ENCODE measurements around the gene ANXA4. TPM values are rescaled to one million over a fixed set of nuclear protein-coding genes. Genes with fewer than 3 reads are reported as not detected.

Gene ANXA4
- total RNA-seq, 8 experiments from 2014 or later = 3.3 to 104 (median 11.1) TPM

DNA sequence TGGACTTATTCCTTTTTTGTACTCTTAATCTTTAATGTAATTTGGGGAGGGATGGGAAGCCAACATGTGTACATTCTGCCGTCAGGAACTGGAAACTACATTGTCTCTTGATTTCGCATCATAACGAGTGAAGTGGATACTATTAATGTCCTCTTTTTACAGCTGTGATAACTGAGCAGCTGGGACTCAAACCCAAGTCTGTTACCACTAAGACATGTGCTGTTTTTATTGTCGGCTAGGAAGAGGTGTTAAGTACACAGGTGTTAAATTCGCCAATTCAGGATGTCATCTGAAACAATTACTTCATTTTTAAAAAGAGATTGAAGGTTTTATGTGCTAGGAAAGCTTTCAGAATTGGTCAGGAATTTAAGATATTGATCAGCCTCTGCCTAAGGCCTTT lies 94.4 kb downstream of the ANXA4 start:
- H3K4me3 ChIP-seq = no peak overlapping the region
- WGBS, 10 experiments = 50 to 86% (median 67%) methylated on average over 2 to 4 of the region's 5 CpGs; no CpG with 5 or more reads in 1 of the 10 experiments
- ATAC-seq (replicated peaks in 6 of 8) = no peak
- H3K4me1 ChIP-seq (replicated peaks in 1 of 2) = peaks cover 3 to 7% of the 10 kb centered on the region in 2 donors
- no peak overlapping the region for H3K27ac ChIP-seq
- in situ Hi-C loops (cut with MboI; ENCODE audit: low pct_unique_long_range_greater_than_20kb in 2 of 9, low sequenced_read_pairs in 9 of 9, unreplicated experiment in 9 of 9) = no loop called here

DNA sequence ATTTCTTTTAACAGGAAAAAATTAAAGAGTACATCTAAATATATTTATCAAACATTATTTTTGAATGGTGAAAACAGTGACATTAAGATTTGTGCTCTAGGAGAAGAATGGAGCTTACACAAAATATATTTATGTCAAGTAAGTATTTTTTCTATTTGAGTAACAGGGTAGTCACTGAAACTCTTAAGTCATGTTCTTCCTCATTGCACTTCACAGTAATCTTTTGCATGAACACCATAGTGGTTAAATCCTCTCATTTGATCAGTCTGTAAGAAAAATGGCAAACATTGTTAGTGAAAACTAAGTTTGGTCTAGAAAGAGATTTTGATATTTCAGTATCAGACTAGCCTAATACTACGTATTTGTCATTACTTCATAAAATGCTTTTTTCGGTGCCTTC lies 95.6 kb downstream of the ANXA4 start:
- H3K27ac ChIP-seq = no peak overlapping the region
- H3K4me1 ChIP-seq (replicated peaks in 1 of 2) = peaks cover 0 to 2% of the 10 kb centered on the region in 2 donors
- in situ Hi-C loops (cut with MboI; ENCODE audit: low pct_unique_long_range_greater_than_20kb in 2 of 9, low sequenced_read_pairs in 9 of 9, unreplicated experiment in 9 of 9) = no loop called here
- no peak for ATAC-seq (replicated peaks in 6 of 8)
- 89 to 100% (median 94%) methylated on average over 1 to 2 of the region's 2 CpGs; no CpG with 5 or more reads in 1 of the 10 experiments for WGBS, 10 experiments
- no peak overlapping the region for H3K4me3 ChIP-seq

DNA sequence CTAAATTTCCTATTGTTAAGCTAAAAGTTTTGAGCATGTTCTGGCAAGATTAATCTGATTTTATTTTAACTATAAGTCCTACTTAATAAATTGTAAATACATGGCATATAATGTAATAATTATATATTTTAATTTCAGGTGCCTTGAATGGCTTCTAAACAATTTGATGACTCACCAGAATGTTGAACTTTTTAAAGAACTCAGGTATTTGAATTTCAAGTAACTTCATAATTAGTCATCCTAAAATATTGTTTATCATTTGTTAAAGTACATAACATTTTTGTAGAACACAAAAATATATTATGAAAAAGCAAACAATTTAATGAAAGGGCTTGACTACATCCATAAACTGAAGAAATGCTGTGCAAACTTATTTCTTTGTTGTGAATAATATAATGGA lies 102.1 kb downstream of the ANXA4 start:
- Histone ChIP-seq H3K4me1 (replicated peaks in 1 of 2) (no peaks in the 10 kb centered on the region), H3K27ac (no peak overlapping the region), H3K4me3 (no peak overlapping the region)
- no peak for ATAC-seq (replicated peaks in 6 of 8)
- in situ Hi-C loops (cut with MboI; ENCODE audit: low pct_unique_long_range_greater_than_20kb in 2 of 9, low sequenced_read_pairs in 9 of 9, unreplicated experiment in 9 of 9) = no loop called here

DNA sequence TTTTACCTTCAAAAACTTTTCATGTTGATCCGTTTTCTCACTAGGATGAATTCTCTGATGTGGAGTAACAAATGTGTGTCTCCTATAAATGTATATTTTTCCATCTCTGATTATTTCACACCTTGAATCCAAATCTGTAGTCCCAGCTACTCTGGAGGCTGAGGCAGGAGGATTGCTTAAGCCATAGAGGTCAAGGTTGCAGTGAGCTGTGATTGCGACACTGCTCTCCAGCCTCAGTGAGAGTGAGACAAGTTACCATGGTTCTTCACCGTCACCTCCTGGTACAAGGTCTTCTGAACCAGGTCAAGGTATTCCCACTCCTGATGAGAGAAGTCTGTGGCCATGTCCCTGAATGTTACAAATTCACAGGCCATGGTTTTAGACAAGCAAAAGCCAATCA lies 102.6 kb downstream of the ANXA4 start:
- in situ Hi-C loops (cut with MboI; ENCODE audit: low pct_unique_long_range_greater_than_20kb in 2 of 9, low sequenced_read_pairs in 9 of 9, unreplicated experiment in 9 of 9) = no loop called here
- WGBS, 10 experiments = 94 to 100% (median 100%) methylated on average over 1 to 3 of the region's 3 CpGs

DNA sequence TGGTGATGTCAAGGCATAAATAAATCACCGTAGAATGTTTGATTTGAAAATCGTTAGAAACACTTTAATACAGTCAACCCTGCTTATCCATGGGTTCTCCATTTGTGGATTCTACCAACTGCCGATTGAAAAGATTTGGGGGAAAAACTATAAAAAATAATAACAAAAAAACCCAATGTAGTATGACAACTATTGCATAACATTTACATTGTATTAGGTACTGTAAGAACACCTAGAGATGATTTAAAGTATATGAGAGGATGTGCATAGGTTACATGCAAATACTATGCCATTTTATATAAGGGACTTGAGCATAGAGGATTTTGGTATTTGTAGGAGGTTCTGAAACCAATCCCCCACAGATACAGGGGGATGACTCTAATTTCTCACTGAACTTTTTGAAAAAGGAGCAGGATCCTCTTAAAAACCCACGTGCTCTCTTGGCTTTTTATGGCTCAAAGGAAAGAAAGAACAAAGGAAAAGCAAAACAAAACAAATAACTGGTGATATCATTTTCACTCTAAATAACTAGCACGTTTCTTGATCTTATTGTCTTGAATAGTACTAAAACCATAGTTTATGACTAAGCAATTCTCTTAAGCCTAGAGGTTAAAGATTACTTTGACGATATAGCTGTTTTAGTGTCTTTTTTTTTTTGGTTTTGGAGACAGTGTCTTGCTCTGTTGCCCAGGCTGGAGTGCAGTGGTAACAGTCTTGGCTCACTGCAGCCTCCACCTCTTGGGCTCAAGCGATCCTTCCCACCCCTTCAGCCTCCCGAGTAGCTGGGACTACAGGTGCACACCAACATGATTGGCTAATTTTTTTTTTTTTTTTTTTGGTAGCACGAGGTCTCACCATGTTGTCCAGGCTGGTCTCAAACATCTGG lies 104.5 kb downstream of the ANXA4 start:
- H3K4me3 ChIP-seq = no peak overlapping the region
- no peaks in the 10 kb centered on the region for H3K4me1 ChIP-seq (replicated peaks in 1 of 2)
- no peak overlapping the region for H3K27ac ChIP-seq
- 83 to 100% (median 96%) methylated on average over 3 to 9 of the region's 9 CpGs for WGBS, 10 experiments
- in situ Hi-C loops (cut with MboI; ENCODE audit: low pct_unique_long_range_greater_than_20kb in 2 of 9, low sequenced_read_pairs in 9 of 9, unreplicated experiment in 9 of 9) = no loop called here
- ATAC-seq (replicated peaks in 6 of 8) = no peak

More for the DNA sequence above, 102.6 kb downstream of the ANXA4 start:
- Histone ChIP-seq H3K4me3 (no peak overlapping the region), H3K4me1 (replicated peaks in 1 of 2) (no peaks in the 10 kb centered on the region), H3K27ac (no peak overlapping the region)
- ATAC-seq (replicated peaks in 6 of 8) = no peak

DNA sequence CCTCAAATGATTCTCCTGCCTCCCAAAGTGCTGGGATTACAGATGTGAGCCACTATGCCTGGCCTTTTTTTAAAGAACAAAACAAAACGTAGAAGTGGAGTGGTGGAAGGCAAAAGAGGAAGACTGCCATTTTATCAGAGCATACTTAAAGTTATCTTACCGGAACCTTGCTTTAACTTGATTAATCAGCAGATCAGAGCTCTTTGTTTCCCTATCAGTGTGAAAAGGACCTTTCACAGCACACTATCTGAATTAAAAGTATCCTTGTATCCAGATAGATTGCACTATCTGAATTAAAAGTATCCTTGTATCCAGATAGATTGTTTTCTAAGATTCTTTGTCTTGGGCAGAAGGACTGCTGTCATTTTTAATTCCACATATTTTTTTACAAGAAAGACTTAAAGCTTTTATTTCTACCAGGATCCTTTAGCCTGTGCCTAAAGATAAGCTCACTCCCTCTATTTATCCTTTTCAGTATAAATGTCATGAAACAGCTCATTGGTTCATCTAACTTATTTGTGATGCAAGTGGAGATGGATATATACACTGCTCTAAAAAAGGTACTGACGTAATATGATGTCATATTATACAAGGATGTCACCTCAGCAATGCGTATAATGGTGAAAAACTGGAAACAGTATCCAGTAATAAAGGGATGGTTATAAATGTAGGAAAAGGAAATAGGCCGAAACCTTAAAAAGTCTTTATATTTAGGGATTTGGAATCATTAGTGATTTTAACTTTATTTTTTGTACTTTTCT lies 105.3 kb downstream of the ANXA4 start:
- no peak for ATAC-seq (replicated peaks in 6 of 8)
- Histone ChIP-seq H3K4me1 (replicated peaks in 1 of 2) (no peaks in the 10 kb centered on the region), H3K4me3 (no peak overlapping the region), H3K27ac (no peak overlapping the region)
- 74 to 100% (median 97%) methylated on average over 1 to 5 of the region's 5 CpGs for WGBS, 10 experiments
- in situ Hi-C loops (cut with MboI; ENCODE audit: low pct_unique_long_range_greater_than_20kb in 2 of 9, low sequenced_read_pairs in 9 of 9, unreplicated experiment in 9 of 9) = no loop called here

DNA sequence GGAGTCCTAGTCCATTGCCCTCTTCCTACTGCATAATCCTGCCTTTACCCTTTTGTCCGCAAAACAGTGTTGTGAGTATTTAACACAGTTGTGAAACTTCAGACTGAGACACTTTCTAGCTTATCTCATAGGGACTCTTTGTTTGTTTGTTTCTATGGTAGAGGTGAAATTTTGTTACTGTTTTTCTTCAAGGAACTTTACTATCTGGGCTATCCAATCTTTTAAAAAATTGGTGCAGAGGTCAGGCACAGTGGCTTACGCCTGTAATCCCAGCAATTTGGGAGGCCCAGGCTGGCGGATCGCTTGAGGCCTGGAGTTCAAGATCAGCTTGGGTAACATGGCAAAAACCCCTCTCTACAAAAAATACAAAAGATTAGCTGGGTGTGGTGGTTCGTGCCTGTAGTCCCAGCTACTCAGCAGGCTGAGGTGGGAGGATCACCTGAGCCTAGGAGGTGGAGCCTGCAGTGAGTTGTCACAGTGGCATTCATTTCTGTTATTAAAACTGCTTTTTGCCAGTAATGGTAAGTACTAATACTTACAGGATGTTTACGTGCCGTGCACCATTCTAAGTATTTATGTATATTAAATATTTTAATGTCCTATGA lies 106.4 kb downstream of the ANXA4 start:
- 81 to 94% (median 90%) methylated on average over 6 to 7 of the region's 7 CpGs; no CpG with 5 or more reads in 5 of the 10 experiments for WGBS, 10 experiments
- in situ Hi-C loops (cut with MboI; ENCODE audit: low pct_unique_long_range_greater_than_20kb in 2 of 9, low sequenced_read_pairs in 9 of 9, unreplicated experiment in 9 of 9) = no loop called here

DNA sequence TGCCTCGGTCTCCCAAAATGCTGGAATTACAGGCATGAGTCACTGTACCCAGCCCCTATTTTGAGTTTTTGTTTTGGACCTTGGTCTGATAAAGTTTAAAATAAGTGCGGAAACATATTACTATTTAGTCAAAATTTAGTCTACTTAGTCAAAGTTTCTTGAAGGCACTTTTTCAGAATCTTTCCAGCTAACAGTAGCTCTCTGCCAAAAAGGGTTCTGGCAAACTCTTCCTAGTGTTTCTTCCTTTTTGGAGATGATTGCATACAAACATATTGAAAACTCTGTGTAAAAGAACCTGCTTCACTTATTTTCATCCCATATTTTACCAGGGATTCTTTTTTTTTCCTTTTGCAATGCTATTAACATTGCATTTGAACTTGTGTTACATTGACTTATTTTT lies 116.3 kb downstream of the ANXA4 start:
- Histone ChIP-seq H3K27ac (no peak overlapping the region), H3K4me1 (replicated peaks in 1 of 2) (no peaks in the 10 kb centered on the region), H3K4me3 (no peak overlapping the region)
- no peak for ATAC-seq (replicated peaks in 6 of 8)
- in situ Hi-C loops (cut with MboI; ENCODE audit: low pct_unique_long_range_greater_than_20kb in 2 of 9, low sequenced_read_pairs in 9 of 9, unreplicated experiment in 9 of 9) = no loop called here
- WGBS, 10 experiments = 80 to 100% (median 100%) methylated on average over 1 to 2 of the region's 2 CpGs

More for the DNA sequence above, 106.4 kb downstream of the ANXA4 start:
- Histone ChIP-seq H3K4me3 (no peak overlapping the region), H3K4me1 (replicated peaks in 1 of 2) (no peaks in the 10 kb centered on the region), H3K27ac (no peak overlapping the region)
- no peak for ATAC-seq (replicated peaks in 6 of 8)

DNA sequence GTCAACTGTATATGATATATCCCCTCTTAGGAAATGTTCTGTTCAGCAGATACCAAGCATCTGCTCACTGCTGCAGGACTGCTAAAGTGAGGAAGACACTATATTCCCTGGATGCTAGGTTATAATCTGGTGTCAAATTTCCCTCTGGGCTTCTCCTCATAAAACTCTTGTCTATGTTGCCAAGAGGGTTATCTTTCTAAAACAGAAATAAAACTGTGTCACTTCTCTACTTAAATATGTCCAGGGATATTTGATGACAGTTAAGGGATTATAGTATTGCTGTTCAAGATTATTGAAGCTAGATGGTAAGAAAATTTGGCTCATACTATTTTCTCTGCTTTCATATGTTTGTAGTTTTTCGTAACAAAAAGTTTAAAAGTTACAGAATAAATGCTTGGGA lies 121.4 kb downstream of the ANXA4 start:
- 38 to 100% (median 100%) methylated on average over 1 of the region's 1 CpG; no CpG with 5 or more reads in 2 of the 10 experiments for WGBS, 10 experiments
- H3K4me1 ChIP-seq (replicated peaks in 1 of 2) = no peaks in the 10 kb centered on the region
- in situ Hi-C loops (cut with MboI; ENCODE audit: low pct_unique_long_range_greater_than_20kb in 2 of 9, low sequenced_read_pairs in 9 of 9, unreplicated experiment in 9 of 9) = no loop called here
- no peak overlapping the region for H3K27ac ChIP-seq
- ATAC-seq (replicated peaks in 6 of 8) = no peak
- H3K4me3 ChIP-seq = no peak overlapping the region

Other genes with a start within 250 kb of the ANXA4 start
- gene AAK1, start 98.4 kb upstream of the ANXA4 start, total RNA-seq = 10 to 100 TPM; 13.6 to 50.2 (median 29.5) TPM
- gene GMCL1, start 87.5 kb downstream of the ANXA4 start, total RNA-seq = 10 to 100 TPM in 3 of 8 experiments, 1 to 10 TPM in 5; 6.4 to 19.5 (median 8.5) TPM
- 10 to 100 TPM; 56.6 to 90.0 (median 66.8) TPM for gene SNRNP27, start 151.8 kb downstream of the ANXA4 start, total RNA-seq
- 10 to 100 TPM in 4 of 8 experiments, 1 to 10 TPM in 4; 4.5 to 18.4 (median 9.9) TPM for gene MXD1, start 173.0 kb downstream of the ANXA4 start, total RNA-seq
- gene ASPRV1, start 219.5 kb downstream of the ANXA4 start, total RNA-seq = 1 to 10 TPM; 1.1 to 2.8 (median 1.7) TPM